22Rv1 (cell line): ENCODE data around the gene FOSB.

Experiments used
- ZFX ChIP-seq: fragments of 450-650 bp; IDR thresholded peaks from 2 replicates; pipeline ENCODE4 v1.6.1; 2017; ENCODE audit warnings: antibody characterized with exemption, borderline replicate concordance
- TF ChIP-seq, protein P1 (sequence below): fragments of 450-650 bp; IDR thresholded peaks from 2 replicates; pipeline ENCODE4 v1.5.1; 2017; ENCODE audit warnings: mild to moderate bottlenecking

DNA sequence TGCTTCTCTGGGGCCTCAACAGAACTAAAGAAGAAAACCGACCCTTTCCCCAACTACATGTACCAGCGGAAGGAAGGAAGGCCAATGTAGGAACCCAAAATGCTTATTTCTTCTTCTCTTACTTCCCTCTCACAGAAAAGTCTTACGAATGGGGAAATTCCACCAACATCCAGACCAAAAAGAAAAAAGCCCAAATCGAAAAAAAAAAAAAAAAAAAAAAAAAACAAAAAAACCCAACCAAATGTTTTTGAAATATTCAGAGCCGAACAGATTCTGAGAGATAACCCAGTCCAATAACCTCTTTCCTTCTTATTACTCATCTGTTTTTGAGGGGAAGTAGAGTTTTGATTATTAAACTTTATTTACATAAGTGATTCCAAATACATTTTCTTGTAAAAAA, 34.3 kb downstream of the FOSB start:
- TF ChIP-seq, protein P1, sequence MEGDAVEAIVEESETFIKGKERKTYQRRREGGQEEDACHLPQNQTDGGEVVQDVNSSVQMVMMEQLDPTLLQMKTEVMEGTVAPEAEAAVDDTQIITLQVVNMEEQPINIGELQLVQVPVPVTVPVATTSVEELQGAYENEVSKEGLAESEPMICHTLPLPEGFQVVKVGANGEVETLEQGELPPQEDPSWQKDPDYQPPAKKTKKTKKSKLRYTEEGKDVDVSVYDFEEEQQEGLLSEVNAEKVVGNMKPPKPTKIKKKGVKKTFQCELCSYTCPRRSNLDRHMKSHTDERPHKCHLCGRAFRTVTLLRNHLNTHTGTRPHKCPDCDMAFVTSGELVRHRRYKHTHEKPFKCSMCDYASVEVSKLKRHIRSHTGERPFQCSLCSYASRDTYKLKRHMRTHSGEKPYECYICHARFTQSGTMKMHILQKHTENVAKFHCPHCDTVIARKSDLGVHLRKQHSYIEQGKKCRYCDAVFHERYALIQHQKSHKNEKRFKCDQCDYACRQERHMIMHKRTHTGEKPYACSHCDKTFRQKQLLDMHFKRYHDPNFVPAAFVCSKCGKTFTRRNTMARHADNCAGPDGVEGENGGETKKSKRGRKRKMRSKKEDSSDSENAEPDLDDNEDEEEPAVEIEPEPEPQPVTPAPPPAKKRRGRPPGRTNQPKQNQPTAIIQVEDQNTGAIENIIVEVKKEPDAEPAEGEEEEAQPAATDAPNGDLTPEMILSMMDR, result no peak
- TF ChIP-seq ZFX, result no peak
